Measurements from ENCODE around the gene SUGCT. TPM values are rescaled to one million over a fixed set of nuclear protein-coding genes. Genes with fewer than 3 reads are reported as not detected.

Gene SUGCT
- total RNA-seq, 2 experiments from 2014 or later: not detected

DNA sequence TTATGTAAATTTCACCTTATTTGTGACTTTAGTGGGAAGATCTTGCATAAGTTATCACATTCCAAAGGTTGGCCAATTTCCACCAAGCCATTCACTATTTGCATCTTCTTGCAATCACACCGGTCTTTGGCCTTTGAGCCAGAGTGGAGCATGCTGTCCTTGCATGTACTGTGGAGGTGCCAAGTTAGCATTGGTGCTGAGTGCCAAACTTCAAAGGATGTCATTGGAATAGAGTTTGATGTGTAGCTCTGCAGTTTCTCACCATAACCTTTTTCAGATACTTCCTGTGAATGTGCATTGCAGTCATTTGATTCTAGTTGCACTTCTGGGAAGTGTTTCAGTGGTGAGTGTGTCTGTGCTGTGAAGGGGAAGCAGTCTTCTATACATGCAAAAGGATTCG lies 620.6 kb downstream of the SUGCT start:
- no peaks in the 10 kb centered on the region for H3K4me1 ChIP-seq (ENCODE audit: insufficient read depth, low read length, poor library complexity, severe bottlenecking)
- H3K36me3 ChIP-seq (ENCODE audit: insufficient read depth, low read length): no peaks in the 10 kb centered on the region
- no peak overlapping the region for H3K27ac ChIP-seq (ENCODE audit: low read depth, low read length, poor library complexity, severe bottlenecking)
- intact Hi-C loops (cut with micrococcal nuclease; ENCODE audit: unreplicated experiment): no loop called here
- no peaks in the 10 kb centered on the region for H4K20me1 ChIP-seq (ENCODE audit: insufficient read depth, low read length)
- no peak for TF ChIP-seq CTCF (conservative IDR thresholded peaks at IDR 0.05; ENCODE audit: low read length)
- no peak for TF ChIP-seq EZH2phosphoT487 (IDR thresholded peaks at IDR 0.05; ENCODE audit: borderline replicate concordance, low read depth, low read length)
- DNase-seq (ENCODE audit: low spot score): no peak
- no peak overlapping the region for H3K4me2 ChIP-seq (ENCODE audit: low read length)
- H3K4me3 ChIP-seq (ENCODE audit: low read depth, low read length, poor library complexity, severe bottlenecking): no peak overlapping the region
- POLR2A ChIA-PET: interaction anchor here (1.4 kb wide), 1 partner anchor 10 kb away, joined by 5 read pairs; no protein-coding TSS in a partner anchor
- no peaks in the 10 kb centered on the region for H3K9me3 ChIP-seq (ENCODE audit: low read length)
- H3K79me2 ChIP-seq (ENCODE audit: insufficient read depth, low read depth, low read length): no peaks in the 10 kb centered on the region
- no peaks in the 10 kb centered on the region for H3K9me2 ChIP-seq (ENCODE audit: insufficient read depth, low read length)
- CTCF ChIA-PET (ENCODE audit: unreplicated experiment): no interaction called here
- BruUV-seq (replicated peaks): no TSS peak
- H2AFZ ChIP-seq (ENCODE audit: low read length): no peak overlapping the region

GRCh38 chr7:40757109-40757508 lies 622.3 kb downstream of the SUGCT start:
- Histone ChIP-seq H3K4me1 (ENCODE audit: insufficient read depth, low read length, poor library complexity, severe bottlenecking) (no peaks in the 10 kb centered on the region), H3K36me3 (ENCODE audit: insufficient read depth, low read length) (no peaks in the 10 kb centered on the region), H3K9me2 (ENCODE audit: insufficient read depth, low read length) (no peaks in the 10 kb centered on the region), H3K9me3 (ENCODE audit: low read length) (no peaks in the 10 kb centered on the region), H3K27ac (ENCODE audit: low read depth, low read length, poor library complexity, severe bottlenecking) (no peak overlapping the region), H2AFZ (ENCODE audit: low read length) (no peak overlapping the region), H3K4me2 (ENCODE audit: low read length) (no peak overlapping the region), H3K79me2 (ENCODE audit: insufficient read depth, low read depth, low read length) (no peaks in the 10 kb centered on the region), H3K4me3 (ENCODE audit: low read depth, low read length, poor library complexity, severe bottlenecking) (no peak overlapping the region), H4K20me1 (ENCODE audit: insufficient read depth, low read length) (no peaks in the 10 kb centered on the region)
- intact Hi-C loops (cut with micrococcal nuclease; ENCODE audit: unreplicated experiment): no loop called here
- ChIA-PET CTCF (ENCODE audit: unreplicated experiment) (no interaction called here), POLR2A (no interaction called here)
- no peak for DNase-seq (ENCODE audit: low spot score)
- no peak for TF ChIP-seq EZH2phosphoT487 (IDR thresholded peaks at IDR 0.05; ENCODE audit: borderline replicate concordance, low read depth, low read length)
- TF ChIP-seq CTCF (conservative IDR thresholded peaks at IDR 0.05; ENCODE audit: low read length): no peak
- no TSS peak for BruUV-seq (replicated peaks)

DNA sequence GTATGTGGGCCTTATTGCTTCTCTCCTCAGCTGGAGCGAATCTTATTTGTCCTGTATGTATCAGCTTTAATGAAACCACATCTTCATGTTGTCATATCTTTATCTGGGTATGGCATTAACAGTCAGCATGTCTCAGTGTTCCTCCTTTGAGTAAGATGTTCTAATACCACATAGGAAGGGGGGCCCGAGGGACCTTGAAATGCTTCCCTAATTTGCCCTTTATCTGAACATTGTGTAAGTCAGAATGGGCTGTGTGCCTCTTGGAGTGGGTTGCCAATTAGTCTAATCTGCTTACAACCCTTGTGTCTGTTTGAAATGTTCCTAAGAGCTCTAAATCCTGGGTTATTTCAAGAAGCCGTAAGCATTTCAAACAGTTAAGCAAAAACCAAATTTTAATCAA lies 623.8 kb downstream of the SUGCT start:
- Histone ChIP-seq H3K4me1 (ENCODE audit: insufficient read depth, low read length, poor library complexity, severe bottlenecking) (peaks cover 6% of the 10 kb centered on the region), H3K79me2 (ENCODE audit: insufficient read depth, low read depth, low read length) (no peaks in the 10 kb centered on the region), H4K20me1 (ENCODE audit: insufficient read depth, low read length) (no peaks in the 10 kb centered on the region), H2AFZ (ENCODE audit: low read length) (no peak overlapping the region), H3K36me3 (ENCODE audit: insufficient read depth, low read length) (no peaks in the 10 kb centered on the region), H3K9me2 (ENCODE audit: insufficient read depth, low read length) (no peaks in the 10 kb centered on the region), H3K4me2 (ENCODE audit: low read length) (no peak overlapping the region), H3K4me3 (ENCODE audit: low read depth, low read length, poor library complexity, severe bottlenecking) (no peak overlapping the region), H3K27ac (ENCODE audit: low read depth, low read length, poor library complexity, severe bottlenecking) (no peak overlapping the region), H3K9me3 (ENCODE audit: low read length) (no peaks in the 10 kb centered on the region)
- intact Hi-C loops (cut with micrococcal nuclease; ENCODE audit: unreplicated experiment): no loop called here
- POLR2A ChIA-PET: no interaction called here
- no TSS peak for BruUV-seq (replicated peaks)
- CTCF ChIA-PET (ENCODE audit: unreplicated experiment): no interaction called here
- no peak for TF ChIP-seq EZH2phosphoT487 (IDR thresholded peaks at IDR 0.05; ENCODE audit: borderline replicate concordance, low read depth, low read length)
- TF ChIP-seq CTCF (conservative IDR thresholded peaks at IDR 0.05; ENCODE audit: low read length): no peak
- DNase-seq (ENCODE audit: low spot score): no peak

Data from OCI-LY7 (cell line).